HS-27A (cell line): ENCODE measurements around the gene SMARCC1.

Experiments
- DNase-seq: peaks from one replicate; pipeline ENCODE4 v3.0.0-alpha.2; 2012; ENCODE audit warnings: low read depth, missing footprints

SMARCC1 gene

GRCh38 chr3:47583320-47584075 lies 198.2 kb downstream of the SMARCC1 start:
- DNase-seq: no peak

- DNase-seq: no peak
These were observed 199.9 kb downstream of the SMARCC1 start for GRCh38 chr3:47581835-47582234.

- DNase-seq: no peak
These were observed 200.3 kb downstream of the SMARCC1 start for GRCh38 chr3:47581422-47581821.

DNA sequence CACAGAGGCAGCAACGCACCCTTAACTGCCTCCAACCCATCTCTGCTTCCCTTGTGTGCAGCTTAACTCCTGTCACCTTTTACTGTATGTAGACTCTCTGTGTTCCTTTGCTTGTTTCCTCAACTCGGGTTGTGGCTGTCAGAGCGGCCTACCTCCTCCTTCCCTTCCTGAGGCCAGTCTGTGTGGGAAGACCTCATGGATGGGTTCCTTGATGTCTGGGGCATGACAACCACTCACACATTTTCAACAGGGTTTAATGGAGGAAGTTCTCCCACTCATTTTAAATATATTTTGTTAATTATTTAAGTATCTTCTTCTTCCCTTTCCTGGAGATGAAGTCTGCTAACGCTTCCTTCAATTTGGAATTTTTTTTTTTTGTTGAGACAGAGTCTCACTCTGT lies 201.2 kb downstream of the SMARCC1 start:
- no peak for DNase-seq

- no peak for DNase-seq
These were observed 201.8 kb downstream of the SMARCC1 start for GRCh38 chr3:47579875-47580274.

DNA sequence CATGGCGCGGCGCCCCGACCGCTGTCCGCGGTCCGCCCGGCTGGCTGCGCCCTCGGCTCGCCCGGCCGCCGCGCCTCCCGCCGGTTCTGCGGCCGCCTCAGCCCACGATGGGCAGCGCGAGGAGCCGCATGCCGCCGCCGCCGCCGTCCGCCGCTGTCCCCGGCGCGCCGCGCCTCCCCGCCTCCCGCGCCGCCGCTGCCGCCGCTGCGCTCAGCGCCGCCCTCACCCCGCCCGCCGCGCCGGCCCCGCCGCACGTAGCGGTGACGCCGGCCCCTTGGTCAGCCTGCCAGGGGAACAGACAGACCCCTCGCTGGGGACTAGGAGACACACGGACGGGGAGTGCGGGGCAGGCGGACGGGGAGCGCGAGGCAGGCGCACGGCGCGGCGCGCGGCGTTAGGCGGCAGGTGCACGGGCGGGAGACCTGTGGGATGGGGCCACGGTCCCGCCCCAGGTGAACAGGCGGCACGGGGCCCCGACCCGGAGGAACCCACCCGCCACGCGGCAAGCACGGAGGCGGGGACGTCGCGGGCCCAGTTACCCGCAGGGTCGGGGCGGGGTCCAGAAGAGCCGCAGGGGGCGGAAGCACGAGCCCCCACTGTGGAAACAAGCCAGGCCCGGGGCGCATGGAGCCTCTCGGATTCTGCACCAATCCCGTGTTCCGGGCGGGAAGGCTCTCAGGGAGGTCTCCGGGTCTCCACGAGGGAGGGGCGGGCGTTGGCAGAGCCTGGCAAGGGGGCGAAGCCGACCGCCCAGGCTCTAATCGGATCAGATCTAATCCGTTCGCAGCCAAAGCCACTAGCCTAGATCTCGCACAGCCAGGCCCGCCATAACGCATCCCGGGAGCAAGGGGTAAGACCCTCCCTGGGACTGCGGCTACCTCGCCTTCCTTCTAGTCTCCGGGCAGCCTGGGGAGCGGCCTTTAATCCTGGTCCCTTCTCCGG lies 202.7 kb downstream of the SMARCC1 start, which contains the start of gene CSPG5:
Gene CSPG5 (minus strand): TSS at position 175 of the 942 bp plus-strand sequence. CDS start 172 bp downstream, at position 3.
- no peak for DNase-seq

DNA sequence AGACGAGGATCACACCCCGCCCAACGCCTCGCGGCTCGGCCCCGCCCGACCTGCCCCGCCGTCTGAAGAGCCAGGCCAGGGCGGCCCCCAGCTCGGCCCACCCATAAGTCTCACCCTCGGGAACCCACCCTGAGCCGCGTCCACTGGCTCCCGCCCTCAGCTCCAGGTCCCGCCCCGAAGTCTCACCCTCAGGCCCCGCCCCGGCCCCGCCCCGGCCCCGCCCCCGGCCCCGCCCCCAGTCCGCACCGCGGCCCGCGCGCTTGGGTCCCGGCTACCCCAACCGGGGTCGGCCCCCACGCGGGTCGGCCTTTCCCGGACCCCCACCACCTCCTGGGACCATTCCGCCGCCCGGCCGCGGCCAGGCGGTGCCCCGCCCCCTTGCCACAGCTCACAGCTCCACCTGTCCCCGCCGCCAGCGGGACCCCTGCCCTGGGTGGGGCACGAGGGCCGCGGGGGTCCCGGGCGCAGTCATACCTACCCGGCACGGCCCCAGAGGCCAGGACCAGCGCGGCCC lies 203.5 kb downstream of the SMARCC1 start:
- no peak for DNase-seq

- DNase-seq: no peak
These were observed 204.0 kb downstream of the SMARCC1 start for GRCh38 chr3:47577583-47578118.

- DNase-seq: no peak
These were observed 208.2 kb downstream of the SMARCC1 start for GRCh38 chr3:47573190-47574172.

- DNase-seq: no peak
These were observed 210.1 kb downstream of the SMARCC1 start for GRCh38 chr3:47571391-47572175.

DNA sequence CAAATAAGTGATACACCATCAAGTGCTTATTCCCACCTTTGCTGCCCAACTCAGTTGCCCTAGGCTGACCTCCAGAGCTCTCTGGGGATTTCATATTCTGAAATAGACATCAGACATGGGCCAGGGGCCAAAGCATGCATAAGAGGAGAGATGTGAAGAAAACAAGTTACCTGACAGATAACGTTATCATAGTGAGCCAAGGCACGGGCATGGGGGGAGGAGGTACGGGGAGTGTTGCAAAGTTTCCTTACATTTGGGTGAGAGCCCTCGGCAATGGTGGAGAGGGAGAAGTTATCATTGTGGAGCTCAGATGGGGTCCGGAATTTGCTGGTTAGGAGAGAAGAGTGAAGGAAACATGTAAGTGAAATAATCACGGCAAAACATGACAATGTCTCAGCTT lies 212.8 kb downstream of the SMARCC1 start:
- DNase-seq: no peak

- DNase-seq: no peak
These were observed 214.5 kb downstream of the SMARCC1 start for GRCh38 chr3:47567149-47567548.

DNA sequence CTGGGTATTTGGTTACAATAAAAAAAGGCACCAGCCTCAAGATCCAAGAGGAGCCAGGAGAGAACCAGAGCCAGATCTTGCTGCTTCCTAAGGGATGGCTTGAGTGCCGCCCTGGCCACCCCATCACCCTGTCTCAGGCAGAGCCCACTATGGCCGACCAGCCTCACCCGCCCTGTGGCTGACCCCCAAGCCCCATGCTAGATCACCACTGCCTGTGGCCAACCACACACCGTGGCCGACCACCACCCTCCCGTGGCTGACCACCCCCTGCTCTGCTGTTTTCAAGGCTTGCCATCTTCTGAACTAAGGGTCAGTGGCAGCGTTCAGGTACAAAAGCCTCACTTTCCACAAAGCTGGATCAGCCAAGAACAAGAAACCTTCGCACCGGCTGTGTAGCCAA lies 215.0 kb downstream of the SMARCC1 start:
- DNase-seq: no peak

GRCh38 chr3:47565734-47566550 lies 215.8 kb downstream of the SMARCC1 start:
- no peak for DNase-seq

GRCh38 chr3:47556351-47556750 lies 225.3 kb downstream of the SMARCC1 start:
- no peak for DNase-seq

DNA sequence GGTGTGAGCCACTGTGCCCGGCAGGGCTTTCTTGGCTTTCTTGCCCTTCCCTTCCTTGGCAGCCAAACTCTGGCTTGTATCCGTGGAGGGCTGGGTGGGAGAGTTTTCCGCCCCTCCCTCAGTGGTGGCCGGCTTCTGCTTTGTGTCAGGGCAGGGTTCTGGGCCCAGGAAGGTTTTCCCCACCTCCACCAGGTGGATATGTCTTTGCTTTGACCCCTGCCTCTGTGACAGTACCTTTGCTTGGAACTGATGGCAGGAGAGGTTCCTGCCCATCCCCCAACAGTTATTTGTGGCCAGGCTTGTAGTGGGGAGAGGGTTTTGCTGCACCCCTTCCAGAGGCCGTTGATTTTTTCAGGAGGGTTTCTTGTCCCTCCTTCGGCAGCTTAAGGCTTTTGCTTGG lies 227.4 kb downstream of the SMARCC1 start:
- DNase-seq: no peak

- DNase-seq: no peak
These were observed 228.3 kb downstream of the SMARCC1 start for GRCh38 chr3:47553407-47553806.

DNA sequence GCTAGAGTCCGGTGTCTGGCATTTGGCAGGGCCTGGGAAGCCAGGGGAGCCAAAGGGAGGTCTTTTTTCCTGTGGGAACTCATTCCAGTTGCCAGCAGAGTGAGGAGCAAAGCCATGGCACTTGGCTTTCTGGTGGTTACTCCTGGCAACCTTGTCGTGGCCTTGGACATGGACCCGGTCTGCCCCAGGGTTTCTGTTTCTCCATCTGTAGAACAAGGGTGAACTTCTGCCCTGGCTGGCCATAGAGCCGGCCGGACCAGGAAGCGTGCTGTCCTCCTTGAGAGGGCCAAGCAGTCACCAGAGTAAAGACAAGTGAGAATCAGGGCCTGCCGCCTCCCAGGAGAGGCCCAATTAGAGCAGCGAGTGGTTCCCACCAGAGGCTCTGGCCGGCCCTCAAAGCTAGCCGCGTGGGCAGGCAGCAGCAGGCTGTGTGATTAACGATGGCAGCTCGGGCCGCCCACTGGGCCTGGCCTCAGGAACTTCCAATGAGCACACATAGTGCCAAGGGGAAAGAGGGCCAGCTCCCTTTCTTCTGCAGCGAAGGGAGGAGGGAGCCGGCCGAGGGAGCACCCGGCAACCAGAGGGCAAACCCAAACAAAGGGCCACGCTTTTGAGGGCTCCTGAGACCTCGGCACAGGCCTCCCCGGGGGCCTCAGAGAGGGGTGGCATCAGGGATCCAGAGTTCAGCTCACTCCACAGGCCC lies 239.1 kb downstream of the SMARCC1 start:
- no peak for DNase-seq

- no peak for DNase-seq
These were observed 240.0 kb downstream of the SMARCC1 start for GRCh38 chr3:47541583-47542108.
